ENCODE measurements around the gene PDLIM7.
"Not testable (repeated sequence)": the region's sequence is repeated elsewhere in the genome, so short reads cannot be mapped to it uniquely, and the experiment has no call there.

PDLIM7 gene, protein sequence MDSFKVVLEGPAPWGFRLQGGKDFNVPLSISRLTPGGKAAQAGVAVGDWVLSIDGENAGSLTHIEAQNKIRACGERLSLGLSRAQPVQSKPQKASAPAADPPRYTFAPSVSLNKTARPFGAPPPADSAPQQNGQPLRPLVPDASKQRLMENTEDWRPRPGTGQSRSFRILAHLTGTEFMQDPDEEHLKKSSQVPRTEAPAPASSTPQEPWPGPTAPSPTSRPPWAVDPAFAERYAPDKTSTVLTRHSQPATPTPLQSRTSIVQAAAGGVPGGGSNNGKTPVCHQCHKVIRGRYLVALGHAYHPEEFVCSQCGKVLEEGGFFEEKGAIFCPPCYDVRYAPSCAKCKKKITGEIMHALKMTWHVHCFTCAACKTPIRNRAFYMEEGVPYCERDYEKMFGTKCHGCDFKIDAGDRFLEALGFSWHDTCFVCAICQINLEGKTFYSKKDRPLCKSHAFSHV

DNA sequence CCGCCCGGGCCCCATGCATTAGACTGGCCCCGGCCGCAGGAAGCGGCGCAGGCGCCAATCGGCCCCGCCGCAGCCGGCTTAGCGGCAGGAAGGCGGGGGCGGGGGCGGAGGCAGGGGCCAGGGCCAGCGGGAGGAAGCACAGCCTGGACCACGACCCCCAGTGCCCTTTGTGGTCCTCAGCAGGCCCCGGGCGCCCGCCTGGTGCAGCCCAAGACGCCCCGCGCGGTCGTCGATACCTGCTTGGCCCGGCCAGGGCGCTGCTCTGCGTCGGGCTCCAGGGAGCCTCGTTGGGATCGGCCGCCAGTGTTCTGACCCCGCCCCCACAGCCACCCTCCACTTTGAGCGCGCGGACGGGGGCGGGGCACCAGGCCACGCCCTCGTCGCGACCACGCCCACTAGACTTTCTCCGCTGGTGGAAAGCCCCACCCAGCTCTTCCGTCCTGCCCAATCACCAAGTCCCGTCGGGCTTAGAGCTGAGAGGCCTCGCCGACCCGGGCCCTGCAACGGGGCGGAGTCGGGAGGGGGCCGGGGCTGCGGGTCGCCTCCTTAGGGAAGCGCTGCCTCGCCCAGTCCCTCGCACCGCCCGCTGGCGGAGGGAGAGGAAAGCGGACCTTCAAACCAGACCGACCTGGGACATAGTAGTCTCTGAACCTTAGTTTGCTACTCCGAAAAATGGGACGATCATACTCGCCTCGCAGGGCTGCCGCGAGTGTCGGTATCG is at the start of gene PDLIM7:
PDLIM7 (minus strand) TSS at position 313 of the 721 bp plus-strand sequence. CDS start 1,092 bp downstream, outside the sequence.
- DNase-seq, result peak; percentile 89

DNA sequence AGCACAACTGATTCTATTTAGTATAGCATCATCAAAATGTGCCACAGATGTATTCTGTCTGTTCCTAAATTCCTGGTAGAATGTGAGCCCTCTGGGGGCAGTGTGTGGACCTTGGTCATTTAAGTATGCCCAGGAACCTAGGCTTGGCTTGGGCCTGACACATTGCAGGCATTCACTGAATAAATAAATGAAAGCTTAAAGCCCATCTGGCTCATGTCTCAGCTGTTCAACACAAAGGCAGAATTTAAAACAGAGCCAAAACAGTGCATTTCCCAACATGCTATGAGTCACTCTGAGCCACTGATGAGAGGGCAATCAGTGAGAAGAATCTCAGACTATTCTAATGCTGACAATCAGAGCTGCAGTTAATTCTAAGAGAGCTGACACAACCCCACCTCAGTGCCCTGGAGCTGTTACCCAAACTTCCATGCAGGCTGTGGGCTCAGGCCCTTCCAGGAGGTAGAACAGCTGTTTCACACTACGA is 48.9 kb upstream of the PDLIM7 start:
- DNase-seq, result no peak

DNA sequence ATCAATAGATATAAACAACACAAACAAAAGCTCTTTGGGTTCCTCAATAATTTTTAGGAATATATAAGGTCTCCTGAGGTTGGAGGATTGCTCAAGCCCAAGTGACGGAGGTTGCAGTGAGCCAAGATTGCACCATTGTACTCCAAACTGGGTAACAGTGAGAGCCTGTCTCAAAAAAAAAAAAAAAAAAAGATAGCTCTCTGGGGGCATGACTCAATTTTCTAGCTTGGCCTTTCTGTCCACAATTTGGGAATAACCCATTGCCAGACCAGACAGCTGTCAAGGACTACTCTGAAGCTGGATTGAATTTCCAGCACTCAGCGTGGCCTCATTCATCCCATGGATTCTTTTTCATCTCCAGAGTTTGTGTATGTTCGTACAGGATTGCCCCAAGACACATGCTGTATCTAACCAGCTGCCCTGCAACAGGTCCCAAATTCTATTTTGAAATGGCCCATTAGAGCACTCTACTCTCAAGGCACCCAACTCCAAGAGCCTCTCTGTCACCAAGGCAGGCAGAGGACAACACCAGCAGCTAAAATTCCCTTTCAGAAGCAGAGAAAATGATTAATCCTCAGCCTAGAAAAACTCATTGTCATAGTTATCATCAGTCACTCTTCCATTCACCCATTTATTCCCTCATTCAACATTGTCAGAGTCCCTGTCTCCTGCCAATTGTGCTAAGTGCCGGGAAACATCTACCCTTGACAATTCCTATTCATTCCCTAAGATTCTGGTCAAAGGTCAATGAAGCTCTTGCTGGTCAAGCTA is 48.3 kb upstream of the PDLIM7 start:
- DNase-seq, result no peak

DNA sequence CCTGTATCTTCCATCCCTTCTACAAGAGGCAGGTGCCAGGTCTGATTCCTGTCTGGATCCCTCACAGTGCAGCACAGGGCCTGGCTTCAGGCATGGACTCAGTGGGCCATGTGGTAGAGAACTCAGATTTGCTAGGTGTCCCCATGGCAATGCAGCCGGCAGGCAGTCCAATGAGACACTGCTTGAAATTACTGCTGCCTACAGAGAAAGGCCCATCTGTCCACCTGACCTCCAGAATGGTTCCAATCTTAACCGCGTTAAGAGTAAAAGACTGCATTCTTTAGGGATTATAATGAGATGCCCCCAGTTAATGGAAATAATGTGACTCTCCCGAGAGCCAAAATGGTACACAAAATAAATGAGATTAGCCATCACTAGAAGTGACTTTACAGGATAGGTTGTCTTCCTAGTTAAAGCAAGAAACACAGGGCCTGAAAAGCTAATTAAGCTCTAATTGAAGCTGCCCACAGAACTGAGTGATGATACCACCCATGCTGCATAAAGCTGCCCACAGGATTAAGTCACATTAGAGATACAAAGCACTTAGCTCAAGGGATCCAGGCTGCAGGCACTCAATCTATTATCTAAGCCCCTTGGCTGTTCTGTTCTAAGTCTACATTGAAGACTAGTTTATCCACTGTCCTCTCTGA is 45.5 kb upstream of the PDLIM7 start:
- DNase-seq, result no peak

DNA sequence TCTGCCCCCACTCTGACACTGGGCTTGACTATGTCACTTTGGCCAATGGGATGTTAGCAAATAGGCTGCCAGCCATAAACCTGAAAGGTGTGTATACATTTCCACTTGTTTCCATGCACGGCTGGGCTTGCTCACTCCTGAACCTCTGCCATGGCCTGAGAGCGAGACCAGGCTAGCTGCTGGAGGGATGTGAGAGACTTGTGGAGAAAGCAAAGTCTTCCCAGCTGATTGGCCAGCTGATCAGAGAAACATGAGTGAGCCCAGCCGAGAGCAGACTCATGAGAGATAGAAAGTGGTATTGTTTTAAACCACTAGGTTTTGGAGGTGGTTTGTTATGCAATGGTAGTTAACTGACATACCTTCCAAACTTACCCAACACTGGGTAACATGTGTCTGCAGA is 43.0 kb upstream of the PDLIM7 start:
- no peak for DNase-seq

DNA sequence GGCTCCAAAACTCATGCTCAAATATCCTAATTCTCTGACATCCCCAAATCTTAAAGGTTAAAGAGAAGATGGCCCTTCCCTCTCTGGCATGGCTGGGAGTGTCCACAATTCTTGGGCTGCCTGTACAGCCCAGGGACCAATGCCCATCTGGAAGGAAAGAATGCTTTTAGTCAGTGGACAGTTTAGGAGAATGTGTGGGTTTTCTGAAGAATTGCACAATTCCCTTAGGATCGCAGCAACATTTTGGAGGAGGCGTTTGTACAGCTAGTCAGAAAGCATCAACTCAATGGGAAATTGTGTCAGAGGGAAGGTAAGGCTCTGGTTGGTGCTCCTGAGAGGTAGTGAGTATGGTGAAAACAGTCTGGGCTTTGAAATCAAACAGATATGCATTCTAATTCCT is 42.0 kb upstream of the PDLIM7 start:
- no peak for DNase-seq

DNA sequence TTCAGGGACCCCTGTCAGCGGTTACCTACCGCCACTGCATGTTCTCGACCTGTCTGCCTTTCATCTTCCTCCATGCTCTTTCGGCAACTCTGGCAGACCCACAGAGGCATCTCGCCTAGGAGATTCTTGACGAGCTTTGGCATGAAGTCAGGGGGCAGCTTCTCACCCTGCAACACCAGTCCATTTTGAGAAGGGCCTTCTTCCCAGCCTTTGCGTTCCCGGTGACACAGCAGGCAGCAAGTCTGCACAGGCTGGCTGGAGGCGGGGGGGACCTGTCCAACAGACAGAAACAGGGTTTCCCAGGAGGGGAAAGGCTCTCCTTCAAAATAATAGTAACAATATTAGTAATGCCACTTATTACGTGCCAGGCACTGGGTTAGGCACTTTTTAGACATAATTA is 41.5 kb upstream of the PDLIM7 start:
- DNase-seq, result no peak

DNA sequence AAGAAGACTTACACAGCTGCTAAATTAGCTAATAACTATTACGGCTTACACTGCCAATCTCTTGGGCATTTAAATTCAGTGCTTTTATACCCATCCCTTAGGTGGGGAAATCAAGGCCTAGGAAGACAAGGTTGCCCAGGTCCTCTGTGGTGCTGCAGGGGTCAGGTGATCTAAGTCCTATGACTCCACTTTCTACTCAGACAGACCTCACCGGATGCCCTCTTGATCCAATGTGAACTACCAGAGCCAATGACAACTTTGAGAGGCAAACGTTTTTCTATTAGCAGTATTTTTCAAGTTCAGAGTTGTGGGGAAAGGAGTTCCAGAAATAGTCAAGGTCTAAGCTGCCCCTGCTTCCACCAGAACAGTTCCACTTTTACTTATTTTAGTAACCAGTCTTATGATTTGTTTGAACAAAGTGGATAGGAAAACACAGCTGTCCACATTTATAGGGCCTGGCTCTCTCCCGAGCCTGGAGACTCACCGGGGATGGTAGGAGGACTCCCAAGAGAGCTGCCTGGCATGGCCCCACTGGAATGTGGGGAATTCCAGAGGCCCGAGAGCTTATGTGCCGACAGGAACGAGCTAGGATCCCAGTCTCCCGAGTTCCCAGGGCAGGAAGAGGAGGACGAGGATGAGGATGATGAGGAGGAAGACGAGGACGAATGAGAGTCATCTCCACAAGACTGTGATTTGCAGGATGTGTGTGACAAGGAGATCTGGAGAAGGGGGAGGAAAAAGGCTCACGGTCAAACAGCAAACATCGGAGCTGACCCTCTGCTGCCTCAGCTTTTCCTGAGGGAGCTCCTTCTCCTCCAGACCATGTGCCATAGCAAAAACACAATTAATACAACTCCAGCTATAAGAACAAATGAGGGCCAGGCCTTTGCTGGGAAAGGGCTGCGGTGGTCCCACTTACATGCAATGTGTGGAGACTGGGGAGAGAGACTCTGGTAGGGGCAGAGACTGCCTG is 40.3 kb upstream of the PDLIM7 start:
- DNase-seq, result no peak

DNA sequence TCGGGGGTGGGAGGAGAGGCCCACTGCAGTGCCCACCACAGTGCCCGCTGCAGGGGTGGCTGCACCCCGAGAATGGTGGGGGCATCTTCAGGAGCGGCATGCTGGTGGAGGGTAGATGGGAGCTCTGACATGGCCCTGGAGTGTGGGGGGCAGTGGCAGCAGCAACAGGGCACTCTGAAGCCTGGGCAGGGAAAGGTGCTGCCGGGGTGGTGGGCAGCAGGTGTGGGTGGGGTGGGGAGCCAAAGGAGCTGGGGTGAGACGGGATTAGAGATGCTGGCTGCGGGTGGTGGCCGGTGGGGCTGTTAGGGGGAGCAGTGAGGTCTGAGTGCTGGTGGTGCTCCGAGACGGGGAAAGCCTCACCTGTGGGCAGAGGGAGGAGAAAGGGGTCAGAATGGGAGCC is 39.0 kb upstream of the PDLIM7 start:
- DNase-seq, result no peak

DNA sequence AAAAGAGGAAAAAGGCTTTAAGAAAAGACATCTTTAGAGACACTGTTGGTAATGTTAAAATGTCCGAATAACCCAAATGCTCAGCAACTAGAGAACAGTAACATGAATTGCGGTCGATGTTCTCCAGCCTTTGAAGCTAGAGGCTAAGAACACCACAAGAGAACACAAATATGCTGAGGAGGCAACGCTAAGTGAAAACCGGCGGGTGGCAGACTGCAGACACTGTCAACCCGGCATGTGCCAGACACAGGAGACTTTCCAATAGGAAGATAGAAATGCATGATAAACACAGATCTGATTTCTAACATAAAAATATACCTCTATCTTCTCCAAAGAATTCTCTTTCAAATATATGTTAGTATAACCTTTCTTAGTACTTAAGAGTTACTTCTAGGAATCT is 37.7 kb upstream of the PDLIM7 start:
- no peak for DNase-seq

DNA sequence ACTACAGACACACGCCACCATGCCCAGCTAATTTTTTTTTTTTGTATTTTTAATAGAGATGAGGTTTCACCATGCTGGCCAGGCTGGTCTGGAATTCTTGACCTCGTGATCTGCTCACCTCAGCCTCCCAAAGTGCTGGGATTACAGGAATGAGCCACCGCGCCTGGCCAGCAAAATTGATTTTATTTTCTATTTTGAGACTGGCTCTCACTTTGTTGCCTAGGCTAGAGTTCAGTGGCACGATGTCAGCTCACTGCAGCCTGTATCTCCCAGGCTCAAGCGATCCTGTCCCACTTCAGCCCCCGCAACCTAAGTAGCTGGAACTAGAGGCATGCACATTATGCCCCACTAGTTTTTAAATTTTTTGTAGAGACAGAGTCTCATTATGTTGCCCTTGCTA is 37.0 kb upstream of the PDLIM7 start:
- not testable (repeated sequence) for DNase-seq

DNA sequence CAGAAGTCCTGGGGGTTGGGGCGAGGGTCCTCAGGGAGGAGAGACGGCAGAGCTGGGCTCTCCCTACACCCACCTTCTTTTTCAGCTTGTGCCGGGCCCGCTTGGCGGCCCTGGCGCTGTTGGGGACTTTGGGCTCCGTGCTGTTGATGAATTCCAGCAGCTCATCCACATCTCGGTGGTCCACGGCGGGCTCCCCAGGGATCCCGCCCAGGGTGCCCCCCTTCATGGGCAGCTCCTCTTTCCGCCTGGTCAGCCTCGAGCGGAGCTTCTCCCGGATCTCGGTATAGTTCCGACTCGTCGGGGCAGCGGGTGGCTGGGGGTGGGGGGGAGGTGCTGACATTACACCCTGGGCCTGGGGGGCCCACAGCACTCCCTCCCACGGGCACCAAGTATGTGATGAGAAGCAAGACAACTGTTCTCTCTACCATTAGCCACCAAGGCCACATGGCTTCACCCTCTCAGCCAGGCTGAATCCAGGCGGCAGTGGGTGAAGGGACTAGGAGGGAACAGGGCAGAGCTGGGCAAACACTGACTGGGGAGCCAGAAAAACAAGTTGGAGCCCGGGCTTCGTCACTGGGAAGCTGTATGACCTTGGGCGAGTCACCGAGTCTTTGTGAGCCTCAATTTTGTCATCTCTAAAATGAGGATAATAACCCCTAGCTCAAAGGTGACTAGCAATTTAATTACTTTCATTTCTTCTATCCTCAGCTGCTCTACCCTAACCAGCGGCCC is 34.0 kb upstream of the PDLIM7 start:
- no peak for DNase-seq

DNA sequence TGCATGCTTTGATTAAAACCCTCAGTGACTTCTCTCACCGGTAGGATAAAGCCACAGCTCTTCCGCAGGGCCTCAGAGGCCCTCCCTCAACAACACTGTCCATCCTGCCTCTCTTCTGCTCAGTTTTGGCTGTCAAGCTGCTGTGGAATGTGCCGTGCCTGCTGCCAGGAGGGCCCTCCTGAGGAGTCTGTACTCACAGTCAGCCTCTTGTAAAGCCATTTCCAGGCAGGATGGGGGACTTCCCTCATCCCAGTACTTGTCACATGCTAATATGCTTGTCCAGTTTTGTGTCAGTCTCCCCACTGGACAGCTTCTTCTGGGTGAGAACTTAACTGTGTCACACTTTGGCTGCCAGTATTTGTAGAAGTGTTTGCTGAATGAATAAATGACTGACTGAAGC is 33.2 kb upstream of the PDLIM7 start:
- DNase-seq, result no peak

DNA sequence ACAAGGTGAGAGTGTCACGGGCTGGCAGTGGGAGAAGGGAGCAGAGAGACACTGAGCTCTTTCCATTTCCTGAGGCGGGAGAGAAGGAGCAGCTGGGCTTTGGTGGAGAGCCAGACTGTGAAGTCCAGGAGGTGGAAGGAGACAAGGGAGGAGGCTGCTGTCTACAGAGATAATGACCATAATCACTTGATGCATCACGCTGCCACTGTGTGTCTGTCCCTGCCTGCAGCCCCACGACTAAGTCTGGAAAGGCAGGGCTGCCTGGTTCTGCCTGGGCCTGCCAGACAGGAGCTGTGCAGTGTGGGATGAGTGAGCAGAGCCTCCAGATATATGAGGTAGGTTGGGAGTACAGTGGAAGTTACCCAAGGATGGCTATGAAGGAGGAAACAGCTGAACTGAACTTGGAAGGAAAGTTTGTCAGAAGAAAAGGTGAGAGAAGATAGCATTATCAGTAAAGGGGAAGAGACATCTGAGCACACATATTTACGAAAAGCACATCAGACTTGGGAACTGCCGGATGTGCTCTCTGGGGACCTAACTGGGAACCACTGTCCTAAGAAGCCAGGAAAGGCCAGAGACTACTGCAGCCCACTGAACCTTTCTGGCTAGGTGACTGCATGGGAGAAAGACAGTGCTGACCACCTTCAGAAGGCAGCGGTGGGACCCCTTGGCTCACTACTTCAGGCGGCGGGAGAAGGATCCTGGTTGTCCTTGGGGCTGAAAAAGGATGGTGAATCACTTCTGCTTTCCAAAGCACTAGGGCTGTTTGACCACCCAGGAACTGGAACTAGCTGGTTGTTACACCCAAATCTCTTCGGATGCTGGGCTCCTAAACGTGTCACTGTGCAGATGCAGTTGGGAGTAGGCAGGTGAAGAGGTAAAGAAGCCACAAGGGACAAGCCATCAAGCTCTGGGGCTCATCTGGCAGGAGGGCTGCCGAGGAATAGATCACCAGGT is 32.1 kb upstream of the PDLIM7 start:
- no peak for DNase-seq

DNA sequence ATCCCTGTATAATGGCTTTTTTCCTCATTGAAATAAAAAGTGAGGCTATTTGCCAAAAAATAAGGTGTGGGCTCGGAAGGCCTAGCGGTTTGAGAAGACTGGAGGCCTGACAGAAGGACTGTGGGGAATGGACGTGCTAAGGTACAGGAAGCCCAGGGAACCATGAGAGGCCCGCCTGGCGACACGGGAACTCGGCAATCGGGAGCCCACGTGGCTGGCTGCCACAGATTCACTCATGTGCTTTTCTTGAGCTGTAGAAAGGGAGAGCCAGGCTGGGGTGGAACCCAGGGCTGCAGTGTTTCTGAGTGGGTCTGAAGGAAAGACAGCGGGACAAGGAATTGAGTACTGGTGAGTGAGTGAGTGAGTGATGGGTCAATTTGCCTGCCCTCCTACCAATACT is 31.2 kb upstream of the PDLIM7 start:
- DNase-seq, result no peak

DNA sequence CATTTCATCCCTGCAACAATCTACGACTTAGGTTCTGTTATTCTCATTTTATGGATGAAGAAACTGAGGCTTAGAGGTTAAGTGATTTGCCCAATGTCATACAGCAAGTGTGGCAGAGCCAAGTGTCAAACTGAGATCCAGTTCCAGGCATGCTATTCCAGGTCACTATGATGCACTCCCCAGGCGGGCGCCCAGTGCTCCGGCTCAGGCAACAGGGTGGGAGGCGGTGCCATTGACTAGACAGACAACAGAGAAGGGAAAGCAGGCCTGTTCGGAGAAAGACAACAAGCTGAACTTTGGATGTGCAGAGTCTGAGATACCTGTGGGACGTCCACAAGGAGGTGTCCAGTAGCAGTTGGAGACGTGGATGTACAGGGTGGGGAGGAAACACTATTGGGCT is 30.2 kb upstream of the PDLIM7 start:
- no peak for DNase-seq

DNA sequence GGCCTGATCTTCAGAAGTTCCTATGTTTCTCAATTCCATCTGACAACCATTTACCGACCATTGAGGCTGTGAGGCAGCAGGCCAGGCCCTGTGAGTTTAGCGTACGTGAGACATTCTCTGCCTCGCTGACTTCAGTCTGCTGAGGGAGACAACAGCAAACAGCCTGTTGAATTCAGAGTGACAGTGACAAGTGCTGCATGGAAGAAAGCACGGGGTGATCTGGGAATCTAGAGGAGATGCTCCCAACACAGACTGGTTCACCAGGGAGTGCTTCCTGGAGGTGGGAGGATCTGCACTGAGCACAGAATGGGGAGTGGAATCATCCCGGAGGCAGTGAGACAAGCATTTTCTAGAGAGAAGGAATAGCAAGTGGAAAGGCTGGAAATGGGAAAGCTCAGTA is 29.4 kb upstream of the PDLIM7 start:
- DNase-seq, result no peak

DNA sequence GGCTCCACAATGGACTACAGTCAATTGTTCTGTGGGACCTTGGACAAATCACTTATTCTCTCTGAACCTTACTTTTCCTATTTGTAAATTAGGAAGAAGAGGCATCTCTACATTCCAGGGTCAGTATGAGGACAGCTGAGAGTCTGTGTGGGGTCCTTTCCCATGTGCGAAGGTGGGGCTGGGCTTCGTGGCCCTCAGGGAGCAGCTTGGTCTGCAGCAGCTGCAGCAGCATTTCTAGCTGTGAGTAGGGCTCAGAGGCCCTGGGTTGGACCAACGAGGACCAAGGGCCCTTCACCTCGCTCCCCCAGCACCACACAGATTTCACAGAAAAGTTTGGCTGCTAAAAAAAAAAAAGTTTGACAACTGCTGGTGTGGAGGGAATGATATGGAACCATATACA is 28.8 kb upstream of the PDLIM7 start:
- no peak for DNase-seq

DNA sequence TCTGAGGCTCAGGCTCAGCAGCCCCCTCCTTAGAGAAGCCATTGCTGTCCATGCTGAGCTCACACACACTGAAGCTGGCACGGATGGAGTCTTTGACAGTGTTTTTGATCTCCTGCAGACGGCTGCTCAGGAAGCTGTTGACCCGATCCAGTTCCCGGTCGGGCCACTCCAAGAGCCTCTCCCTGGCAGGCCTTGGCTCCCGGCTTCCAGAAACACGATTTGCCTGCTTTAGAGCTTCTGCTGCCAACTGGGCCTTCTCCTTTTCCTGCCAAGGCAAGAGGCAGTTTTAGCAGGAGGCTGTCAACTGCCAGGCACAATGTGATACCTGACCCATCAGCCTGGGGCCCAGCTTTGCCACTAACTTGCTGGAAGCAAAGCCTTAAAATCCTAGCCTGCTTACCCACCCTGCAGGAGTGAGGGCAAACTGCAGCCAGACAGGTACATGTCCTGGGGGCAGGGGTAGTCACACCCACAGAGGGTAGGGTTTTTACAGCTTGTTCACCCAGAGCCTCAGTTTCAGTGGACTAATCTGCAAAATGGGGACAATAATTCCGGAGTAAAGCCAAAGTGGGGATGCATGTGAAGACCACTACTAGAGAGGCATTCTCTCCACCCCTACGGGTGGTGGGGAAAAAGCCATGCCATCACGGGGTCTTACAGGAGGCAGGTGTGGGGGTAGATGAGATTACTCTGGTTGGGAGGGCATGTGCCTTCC is 27.7 kb upstream of the PDLIM7 start:
- DNase-seq, result no peak
